ENCODE measurements around the gene KRCC1.
"Not testable (repeated sequence)": the region's sequence is repeated elsewhere in the genome, so short reads cannot be mapped to it uniquely, and the experiment has no call there.

The KRCC1 gene

GRCh38 chr2:88003074-88003755 is 52.4 kb downstream of the KRCC1 start:
- in situ Hi-C loops (cut with MboI; ENCODE audit: low sequenced_read_pairs), result no loop called here

GRCh38 chr2:88002359-88002707 is 53.2 kb downstream of the KRCC1 start:
- in situ Hi-C loops (cut with MboI; ENCODE audit: low sequenced_read_pairs), result no loop called here

- in situ Hi-C loops (cut with MboI; ENCODE audit: low sequenced_read_pairs), result not testable (repeated sequence)
These were observed 55.1 kb downstream of the KRCC1 start for GRCh38 chr2:88000474-88000873.

GRCh38 chr2:87996570-87996969 is 59.0 kb downstream of the KRCC1 start:
- in situ Hi-C loops (cut with MboI; ENCODE audit: low sequenced_read_pairs), result no loop called here

- in situ Hi-C loops (cut with MboI; ENCODE audit: low sequenced_read_pairs), result no loop called here
These were observed 59.8 kb downstream of the KRCC1 start for GRCh38 chr2:87995756-87996155.

GRCh38 chr2:87994304-87994850 is 61.2 kb downstream of the KRCC1 start:
- in situ Hi-C loops (cut with MboI; ENCODE audit: low sequenced_read_pairs), result not testable (repeated sequence)

GRCh38 chr2:87992569-87992968 is 63.0 kb downstream of the KRCC1 start:
- in situ Hi-C loops (cut with MboI; ENCODE audit: low sequenced_read_pairs), result not testable (repeated sequence)

- in situ Hi-C loops (cut with MboI; ENCODE audit: low sequenced_read_pairs), result not testable (repeated sequence)
These were observed 68.1 kb downstream of the KRCC1 start for GRCh38 chr2:87987473-87987872.

GRCh38 chr2:87985902-87986301 is 69.7 kb downstream of the KRCC1 start:
- in situ Hi-C loops (cut with MboI; ENCODE audit: low sequenced_read_pairs), result not testable (repeated sequence)

- in situ Hi-C loops (cut with MboI; ENCODE audit: low sequenced_read_pairs), result not testable (repeated sequence)
These were observed 74.4 kb downstream of the KRCC1 start for GRCh38 chr2:87981182-87981581.
